GM21515 (cell line): ENCODE results near the gene GAGE1.
"Not testable (repeated sequence)": the region's sequence is repeated elsewhere in the genome, so short reads cannot be mapped to it uniquely, and the experiment has no call there.

Experiments used
- ATAC-seq: cut with Tn5 transposase; IDR thresholded peaks from one replicate; pipeline ENCODE4 v1.9.1; 2021; ENCODE audit not compliant: unreplicated experiment

GAGE1 gene, protein sequence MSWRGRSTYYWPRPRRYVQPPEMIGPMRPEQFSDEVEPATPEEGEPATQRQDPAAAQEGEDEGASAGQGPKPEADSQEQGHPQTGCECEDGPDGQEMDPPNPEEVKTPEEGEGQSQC

DNA sequence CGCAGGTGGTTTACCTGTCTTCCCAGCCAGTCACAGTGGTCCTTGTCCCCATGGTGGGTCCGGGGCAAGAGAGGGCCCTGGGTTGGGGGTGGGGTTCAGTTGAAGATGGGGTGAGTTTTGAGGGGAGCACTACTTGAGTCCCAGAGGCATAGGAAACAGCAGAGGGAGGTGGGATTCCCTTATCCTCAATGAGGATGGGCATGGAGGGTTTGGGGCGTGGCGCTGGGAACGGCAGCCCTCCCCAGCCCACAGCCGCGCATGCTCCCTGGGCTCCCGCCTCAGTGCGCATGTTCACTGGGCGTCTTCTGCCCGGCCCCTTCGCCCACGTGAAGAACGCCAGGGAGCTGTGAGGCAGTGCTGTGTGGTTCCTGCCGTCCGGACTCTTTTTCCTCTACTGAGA is at the start of gene GAGE1:
Gene GAGE1 (plus strand): TSS at position 301 of the 400 bp plus-strand sequence. CDS start 1,155 bp downstream, outside the sequence.
- ATAC-seq, result not testable (repeated sequence)

DNA sequence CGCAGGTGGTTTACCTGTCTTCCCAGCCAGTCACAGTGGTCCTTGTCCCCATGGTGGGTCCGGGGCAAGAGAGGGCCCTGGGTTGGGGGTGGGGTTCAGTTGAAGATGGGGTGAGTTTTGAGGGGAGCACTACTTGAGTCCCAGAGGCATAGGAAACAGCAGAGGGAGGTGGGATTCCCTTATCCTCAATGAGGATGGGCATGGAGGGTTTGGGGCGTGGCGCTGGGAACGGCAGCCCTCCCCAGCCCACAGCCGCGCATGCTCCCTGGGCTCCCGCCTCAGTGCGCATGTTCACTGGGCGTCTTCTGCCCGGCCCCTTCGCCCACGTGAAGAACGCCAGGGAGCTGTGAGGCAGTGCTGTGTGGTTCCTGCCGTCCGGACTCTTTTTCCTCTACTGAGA is 47.8 kb upstream of the GAGE1 start, which contains the start of gene GAGE12E:
Gene GAGE12E (plus strand): TSS at position 301 of the 400 bp plus-strand sequence. CDS start 1,155 bp downstream, outside the sequence.
- not testable (repeated sequence) for ATAC-seq

DNA sequence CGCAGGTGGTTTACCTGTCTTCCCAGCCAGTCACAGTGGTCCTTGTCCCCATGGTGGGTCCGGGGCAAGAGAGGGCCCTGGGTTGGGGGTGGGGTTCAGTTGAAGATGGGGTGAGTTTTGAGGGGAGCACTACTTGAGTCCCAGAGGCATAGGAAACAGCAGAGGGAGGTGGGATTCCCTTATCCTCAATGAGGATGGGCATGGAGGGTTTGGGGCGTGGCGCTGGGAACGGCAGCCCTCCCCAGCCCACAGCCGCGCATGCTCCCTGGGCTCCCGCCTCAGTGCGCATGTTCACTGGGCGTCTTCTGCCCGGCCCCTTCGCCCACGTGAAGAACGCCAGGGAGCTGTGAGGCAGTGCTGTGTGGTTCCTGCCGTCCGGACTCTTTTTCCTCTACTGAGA is 38.3 kb upstream of the GAGE1 start, which contains the start of gene GAGE12F:
Gene GAGE12F (plus strand): TSS at position 301 of the 400 bp plus-strand sequence. CDS start 1,155 bp downstream, outside the sequence.
- not testable (repeated sequence) for ATAC-seq

DNA sequence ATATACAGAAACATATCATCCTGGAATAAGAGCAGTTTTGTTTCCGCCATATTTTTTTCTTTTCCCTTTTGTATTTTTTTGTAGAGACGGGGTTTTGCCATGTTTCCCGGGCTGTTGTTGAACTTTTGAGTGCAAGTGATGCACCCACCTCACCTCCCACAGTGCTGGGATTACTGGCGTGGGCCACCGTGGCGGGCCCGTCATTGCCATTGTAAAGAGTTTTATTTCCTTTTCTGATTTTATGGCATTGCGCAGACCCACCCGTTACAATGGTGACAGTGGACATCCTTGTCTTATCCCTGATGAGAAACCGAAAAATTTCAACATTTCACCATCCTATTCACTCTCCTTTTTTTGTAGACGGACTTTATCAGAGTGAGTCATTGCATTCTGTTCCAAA is 30.1 kb upstream of the GAGE1 start:
- ATAC-seq, result not testable (repeated sequence)

DNA sequence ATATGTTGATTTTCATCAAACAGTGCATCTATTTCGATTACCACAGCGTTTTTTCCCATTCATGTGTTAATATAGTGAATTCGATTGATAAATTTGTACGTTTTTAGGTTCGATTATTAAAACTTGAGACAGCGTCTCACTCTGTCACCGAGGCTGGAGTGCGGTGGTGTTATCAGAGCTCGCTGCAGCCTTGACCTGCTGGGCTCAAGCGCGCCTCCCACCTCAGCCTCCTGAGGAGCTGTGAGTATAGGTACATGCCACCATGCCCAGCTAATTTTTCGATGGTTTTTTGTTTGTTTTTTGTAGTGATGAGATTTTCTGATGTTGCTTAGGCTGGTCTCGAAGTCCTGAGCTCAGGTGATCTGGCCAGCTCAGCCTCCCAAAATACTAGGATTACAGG is 29.7 kb upstream of the GAGE1 start:
- not testable (repeated sequence) for ATAC-seq

DNA sequence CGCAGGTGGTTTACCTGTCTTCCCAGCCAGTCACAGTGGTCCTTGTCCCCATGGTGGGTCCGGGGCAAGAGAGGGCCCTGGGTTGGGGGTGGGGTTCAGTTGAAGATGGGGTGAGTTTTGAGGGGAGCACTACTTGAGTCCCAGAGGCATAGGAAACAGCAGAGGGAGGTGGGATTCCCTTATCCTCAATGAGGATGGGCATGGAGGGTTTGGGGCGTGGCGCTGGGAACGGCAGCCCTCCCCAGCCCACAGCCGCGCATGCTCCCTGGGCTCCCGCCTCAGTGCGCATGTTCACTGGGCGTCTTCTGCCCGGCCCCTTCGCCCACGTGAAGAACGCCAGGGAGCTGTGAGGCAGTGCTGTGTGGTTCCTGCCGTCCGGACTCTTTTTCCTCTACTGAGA is 28.7 kb upstream of the GAGE1 start, which contains the start of gene GAGE12G:
Gene GAGE12G (plus strand): TSS at position 301 of the 400 bp plus-strand sequence. CDS start 1,155 bp downstream, outside the sequence.
- ATAC-seq, result not testable (repeated sequence)

DNA sequence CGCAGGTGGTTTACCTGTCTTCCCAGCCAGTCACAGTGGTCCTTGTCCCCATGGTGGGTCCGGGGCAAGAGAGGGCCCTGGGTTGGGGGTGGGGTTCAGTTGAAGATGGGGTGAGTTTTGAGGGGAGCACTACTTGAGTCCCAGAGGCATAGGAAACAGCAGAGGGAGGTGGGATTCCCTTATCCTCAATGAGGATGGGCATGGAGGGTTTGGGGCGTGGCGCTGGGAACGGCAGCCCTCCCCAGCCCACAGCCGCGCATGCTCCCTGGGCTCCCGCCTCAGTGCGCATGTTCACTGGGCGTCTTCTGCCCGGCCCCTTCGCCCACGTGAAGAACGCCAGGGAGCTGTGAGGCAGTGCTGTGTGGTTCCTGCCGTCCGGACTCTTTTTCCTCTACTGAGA is 19.2 kb upstream of the GAGE1 start, which contains the start of gene GAGE12H:
Gene GAGE12H (plus strand): TSS at position 301 of the 400 bp plus-strand sequence. CDS start 1,155 bp downstream, outside the sequence.
- ATAC-seq, result not testable (repeated sequence)

DNA sequence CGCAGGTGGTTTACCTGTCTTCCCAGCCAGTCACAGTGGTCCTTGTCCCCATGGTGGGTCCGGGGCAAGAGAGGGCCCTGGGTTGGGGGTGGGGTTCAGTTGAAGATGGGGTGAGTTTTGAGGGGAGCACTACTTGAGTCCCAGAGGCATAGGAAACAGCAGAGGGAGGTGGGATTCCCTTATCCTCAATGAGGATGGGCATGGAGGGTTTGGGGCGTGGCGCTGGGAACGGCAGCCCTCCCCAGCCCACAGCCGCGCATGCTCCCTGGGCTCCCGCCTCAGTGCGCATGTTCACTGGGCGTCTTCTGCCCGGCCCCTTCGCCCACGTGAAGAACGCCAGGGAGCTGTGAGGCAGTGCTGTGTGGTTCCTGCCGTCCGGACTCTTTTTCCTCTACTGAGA is 9.6 kb upstream of the GAGE1 start, which contains the start of gene GAGE2A:
Gene GAGE2A (plus strand): TSS at position 301 of the 400 bp plus-strand sequence. CDS start 1,155 bp downstream, outside the sequence.
- not testable (repeated sequence) for ATAC-seq

DNA sequence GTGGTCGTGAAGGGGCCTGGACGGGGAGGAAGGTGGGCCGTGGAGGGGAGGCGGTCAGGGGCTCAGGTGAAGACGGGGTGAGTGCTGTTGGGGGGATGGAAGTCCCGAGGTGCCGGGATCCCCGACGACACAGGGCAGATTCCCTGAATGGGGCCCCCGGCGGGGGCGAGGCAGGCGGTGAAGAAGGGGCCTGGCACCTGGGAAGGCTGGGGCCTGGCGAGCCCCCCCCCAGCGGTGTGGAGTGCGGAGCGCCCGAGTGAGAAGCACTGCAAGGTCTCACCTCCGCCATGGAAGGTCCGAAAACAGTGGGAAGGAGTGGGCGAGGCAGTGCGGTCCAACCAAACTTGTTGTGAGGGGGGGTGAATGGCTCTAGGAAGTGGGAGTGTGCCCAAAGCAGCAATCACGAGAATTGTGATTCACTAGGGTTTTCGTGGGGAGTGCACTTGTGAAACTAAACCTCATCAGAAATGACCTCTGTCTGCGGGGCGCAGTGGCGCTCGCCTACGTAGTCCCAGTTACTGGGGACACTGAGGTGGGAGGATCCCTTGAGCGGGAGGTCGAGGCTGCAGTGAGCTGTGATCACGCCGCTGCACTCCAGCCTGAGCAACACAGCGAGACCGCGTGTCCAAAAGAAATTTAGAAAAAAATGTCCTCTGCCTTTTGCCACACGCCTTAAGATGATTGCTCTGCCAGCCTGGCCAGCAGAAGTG is 8.9 kb upstream of the GAGE1 start:
- not testable (repeated sequence) for ATAC-seq

DNA sequence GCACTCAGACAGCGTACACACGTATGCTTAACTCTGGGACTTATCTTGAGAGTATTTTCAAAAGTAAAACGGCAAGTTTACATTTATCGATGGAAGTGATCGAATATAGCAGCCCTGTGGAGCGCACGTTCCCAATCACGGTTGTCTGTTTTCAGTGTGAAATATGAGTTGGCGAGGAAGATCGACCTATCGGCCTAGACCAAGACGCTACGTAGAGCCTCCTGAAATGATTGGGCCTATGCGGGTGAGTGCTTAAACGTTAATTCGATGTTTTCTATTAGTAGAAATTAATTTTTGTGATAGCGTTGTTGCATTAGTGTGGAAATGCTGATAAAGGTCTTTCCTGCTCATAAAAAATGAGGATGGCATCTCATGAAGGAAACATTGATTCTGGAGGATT is 8.3 kb upstream of the GAGE1 start:
- ATAC-seq, result not testable (repeated sequence)

DNA sequence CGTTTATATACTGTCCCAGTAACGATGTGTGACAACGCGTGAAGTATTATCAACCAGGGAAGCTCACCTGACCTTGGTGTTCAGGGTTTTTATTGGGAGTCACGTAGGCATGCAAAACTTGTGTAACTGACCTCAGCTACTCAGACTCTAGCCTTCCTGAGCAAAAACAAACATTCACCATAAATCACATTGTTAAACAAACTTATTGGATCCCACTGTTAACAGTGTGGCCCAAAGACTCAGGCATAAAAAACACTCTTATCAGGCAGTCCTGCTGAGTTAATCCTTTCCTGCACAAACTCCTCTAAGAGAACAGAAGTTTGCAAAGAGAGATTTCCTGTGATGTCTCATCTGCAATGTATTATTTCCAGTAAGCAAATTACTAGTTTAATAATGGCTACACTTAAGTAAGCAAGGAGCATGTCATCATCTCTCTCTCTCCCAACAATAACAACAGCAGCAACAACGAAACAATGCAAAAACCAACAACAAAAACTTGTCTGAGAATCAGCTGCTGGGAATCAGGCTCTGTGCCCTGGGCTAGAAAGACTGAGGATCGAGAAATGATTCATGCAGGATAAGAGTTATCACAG is 12.0 kb downstream of the GAGE1 start:
- no peak for ATAC-seq

DNA sequence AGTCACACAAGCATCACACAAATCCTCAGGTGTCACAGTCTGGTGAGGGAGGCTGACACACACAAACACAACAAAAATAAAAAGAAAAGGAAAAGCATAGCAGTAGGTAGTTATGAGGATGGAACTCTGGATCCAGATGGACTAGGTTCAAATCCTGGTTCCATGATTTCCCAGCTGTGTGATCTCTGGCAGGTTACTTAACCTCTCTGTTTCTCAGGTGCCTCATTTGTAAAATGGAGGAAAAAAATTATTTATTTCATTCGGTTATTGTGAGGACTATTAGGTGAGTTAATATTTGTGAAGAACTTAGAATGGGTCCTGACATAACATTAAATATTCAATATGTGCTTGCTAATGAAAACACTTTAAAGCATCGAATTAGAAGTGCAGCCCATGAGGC is 19.8 kb downstream of the GAGE1 start:
- ATAC-seq, result no peak

DNA sequence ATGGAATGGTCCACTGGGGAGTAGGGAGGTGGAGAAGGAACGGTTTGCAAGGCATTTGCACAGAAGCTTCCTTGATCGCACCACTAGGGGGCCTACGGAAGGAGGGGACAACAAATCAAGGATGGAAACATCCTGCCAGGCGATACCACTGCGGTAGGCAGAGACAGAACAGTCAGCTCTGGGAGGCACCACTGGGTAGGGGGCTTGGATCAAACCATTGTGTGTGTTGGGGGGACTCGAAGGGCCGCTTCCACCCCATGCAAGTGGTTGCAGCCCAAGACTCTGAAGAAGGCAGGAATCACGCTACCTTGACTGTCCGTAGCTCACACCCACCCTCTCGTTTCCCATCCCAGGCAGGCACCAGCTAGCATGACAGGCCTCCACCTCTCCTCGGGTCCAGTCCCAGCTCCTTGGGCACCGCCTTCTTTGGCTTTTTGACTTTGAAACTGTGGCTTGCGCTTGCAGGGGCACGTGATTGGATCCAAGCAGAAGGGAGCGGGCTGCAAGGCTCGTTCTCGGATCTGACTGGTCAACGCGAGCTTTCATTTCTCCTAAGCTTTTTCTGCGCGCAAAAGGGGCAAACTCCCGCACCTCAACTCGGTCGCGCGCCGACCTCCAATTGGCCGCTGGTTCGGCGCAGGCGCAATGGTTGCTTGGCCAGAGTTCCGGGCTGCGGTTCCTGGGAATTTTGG is 28.4 kb downstream of the GAGE1 start:
- no peak for ATAC-seq

DNA sequence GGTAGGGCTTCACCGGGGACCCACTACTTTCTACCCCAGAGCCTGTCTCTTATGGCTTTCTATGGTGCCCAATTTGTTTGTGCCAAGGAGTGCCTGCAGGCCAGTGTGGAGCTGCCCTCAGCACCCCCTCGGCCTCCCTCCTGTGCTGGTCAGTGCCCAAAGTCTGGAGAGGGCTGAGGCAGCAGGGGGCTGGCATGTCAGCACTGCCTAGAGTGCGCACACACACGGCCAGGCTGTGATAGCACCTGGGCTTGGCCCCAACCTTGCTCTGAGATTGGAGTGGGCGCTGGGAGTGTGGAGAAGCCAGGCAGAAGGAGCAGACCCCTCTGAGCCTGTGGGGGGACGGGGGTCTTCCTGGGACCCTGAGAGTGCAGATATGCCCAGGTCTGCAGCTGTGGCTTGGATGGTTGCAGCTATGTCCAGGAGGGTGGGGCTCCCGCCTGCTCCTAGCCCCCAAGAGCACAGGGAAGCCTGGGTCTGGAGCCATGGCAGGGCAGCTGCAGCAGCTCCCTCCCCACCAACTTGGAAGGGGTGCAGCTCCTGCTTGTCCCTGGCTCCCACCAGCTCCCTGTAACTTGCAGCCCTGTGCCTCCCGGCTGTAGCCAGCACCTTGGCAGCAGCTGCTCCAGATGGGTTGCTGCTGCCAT is 46.3 kb downstream of the GAGE1 start:
- no peak for ATAC-seq

DNA sequence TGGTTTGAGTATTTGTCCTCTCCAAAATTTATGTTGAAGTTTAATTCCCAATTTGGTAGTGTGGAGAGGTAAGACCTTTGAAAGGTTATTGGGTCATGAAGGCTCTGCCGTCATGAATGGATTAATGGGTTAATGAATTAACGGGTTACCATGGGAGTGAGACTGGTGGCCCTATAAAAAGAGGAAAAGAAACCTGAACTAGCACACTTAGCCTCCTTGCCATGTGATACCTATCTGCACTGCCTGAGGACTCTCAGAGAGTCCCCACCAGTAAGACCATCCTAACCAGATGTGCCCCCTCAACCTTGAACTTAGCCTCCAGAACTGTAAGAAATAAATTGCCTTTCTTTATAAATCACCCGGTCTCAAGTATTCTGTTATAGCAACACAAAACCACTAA is 57.7 kb downstream of the GAGE1 start:
- ATAC-seq, result no peak
